ENCODE data around the gene HYLS1.
"Not testable (repeated sequence)": the region's sequence is repeated elsewhere in the genome, so short reads cannot be mapped to it uniquely, and the experiment has no call there.

The HYLS1 gene, protein sequence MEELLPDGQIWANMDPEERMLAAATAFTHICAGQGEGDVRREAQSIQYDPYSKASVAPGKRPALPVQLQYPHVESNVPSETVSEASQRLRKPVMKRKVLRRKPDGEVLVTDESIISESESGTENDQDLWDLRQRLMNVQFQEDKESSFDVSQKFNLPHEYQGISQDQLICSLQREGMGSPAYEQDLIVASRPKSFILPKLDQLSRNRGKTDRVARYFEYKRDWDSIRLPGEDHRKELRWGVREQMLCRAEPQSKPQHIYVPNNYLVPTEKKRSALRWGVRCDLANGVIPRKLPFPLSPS

DNA sequence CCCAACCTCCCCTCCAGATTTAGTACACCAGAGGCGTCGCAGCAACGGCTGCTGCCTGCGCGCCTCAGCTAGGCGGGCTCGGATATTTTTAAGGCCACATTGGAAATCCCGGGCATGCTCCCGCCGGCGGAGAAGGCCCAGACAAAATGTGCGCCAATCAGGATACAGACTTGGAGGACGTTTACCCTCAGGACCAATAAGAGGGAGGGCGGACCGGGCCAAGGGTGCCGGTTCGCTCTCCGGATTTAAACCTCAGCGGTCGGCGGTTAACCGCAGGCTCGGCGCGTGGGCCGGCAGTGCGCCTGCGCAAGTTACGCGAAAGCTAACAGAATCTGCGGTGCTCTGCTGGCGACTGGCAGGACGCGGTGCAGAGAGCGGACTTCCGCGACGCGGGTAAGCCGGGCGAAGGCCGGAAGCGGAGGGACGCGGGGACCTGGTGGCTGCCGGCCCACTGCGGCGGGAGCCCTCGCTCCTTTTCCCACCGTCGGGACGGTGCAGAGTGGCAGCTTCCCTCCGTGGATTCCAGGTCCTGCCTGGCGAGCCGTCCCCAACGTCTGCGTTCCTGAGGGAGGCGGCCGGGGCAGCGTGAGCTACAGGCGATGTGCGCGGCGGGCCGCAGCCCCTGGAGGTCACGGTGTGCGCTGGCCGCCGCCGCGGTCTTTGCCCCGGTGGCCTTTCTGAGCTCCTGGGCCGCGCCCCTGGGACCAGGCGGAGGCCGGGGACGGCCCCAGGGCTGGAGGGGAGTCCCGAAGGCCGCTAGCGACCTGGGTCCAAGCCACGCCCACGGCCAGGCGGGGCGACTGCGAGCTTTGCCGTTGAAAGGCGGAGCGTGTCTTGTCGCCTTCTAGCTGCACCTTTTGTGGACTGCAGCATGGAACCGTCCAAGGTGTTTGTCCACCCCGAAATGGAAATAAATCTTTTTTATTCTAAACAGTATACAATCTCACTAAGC is at the start of gene HYLS1:
Gene HYLS1 (plus strand): TSS at position 296 of the 952 bp plus-strand sequence. CDS start 11,701 bp downstream, outside the sequence.
- TF ChIP-seq ZFX (IDR thresholded peaks at IDR 0.05) = peak; percentile 87
- TF ChIP-seq, protein P1, sequence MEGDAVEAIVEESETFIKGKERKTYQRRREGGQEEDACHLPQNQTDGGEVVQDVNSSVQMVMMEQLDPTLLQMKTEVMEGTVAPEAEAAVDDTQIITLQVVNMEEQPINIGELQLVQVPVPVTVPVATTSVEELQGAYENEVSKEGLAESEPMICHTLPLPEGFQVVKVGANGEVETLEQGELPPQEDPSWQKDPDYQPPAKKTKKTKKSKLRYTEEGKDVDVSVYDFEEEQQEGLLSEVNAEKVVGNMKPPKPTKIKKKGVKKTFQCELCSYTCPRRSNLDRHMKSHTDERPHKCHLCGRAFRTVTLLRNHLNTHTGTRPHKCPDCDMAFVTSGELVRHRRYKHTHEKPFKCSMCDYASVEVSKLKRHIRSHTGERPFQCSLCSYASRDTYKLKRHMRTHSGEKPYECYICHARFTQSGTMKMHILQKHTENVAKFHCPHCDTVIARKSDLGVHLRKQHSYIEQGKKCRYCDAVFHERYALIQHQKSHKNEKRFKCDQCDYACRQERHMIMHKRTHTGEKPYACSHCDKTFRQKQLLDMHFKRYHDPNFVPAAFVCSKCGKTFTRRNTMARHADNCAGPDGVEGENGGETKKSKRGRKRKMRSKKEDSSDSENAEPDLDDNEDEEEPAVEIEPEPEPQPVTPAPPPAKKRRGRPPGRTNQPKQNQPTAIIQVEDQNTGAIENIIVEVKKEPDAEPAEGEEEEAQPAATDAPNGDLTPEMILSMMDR (conservative IDR thresholded peaks at IDR 0.05) = peak; percentile 35
- peak within 1 kb of the TSS; percentile 88 for H3K27ac ChIP-seq

DNA sequence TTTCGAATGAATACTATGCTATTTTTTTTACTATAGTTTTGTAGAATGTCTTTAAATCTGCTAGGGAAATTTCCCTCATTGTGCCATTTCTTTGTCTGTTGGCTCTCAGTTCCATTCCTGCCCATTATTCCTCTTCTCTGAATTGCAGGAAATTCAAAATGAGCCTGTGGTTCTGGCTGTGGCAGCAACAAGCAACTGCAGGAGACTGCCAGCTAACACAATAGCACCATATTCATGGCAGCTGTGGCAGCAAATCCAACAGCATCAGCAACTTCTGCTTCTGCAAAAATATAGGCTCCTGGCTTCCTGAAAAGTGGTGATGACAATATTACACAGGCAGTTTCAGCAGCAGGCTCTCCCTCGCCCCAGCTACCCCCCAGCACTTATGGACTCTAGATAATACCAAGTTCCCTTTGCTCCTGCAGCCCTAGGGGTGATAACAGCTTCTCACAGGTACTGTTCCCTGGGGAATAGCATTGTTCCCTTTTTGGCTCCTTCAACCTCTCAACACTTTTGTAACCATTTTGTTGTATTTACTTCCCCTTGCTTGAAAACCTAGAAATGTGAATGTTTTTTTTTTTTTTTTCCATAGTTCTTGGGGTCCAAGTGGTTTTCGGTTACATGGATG is 45.0 kb upstream of the HYLS1 start:
- TF ChIP-seq, protein P1 (conservative IDR thresholded peaks at IDR 0.05) = no peak
- no peak for TF ChIP-seq ZFX (IDR thresholded peaks at IDR 0.05)
- H3K27ac ChIP-seq = no peak overlapping the region

DNA sequence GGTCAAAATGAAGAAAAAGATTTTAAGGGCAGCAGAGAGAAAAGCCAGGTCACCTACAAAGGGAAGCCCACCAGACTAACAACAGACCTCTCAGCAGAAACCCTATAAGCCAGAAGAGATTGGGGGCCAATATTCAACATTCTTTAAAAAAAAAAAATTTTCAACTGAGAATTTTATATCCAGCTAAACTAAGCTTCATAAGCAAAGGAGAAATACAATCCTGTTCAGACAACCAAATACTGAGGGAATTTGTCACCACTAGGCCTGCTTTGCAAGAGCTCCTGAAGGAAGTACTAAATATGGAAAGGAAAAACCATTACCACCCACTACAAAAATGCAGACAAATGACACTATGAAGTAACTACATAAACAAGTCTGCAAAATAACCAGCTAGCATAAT is 41.3 kb upstream of the HYLS1 start:
- TF ChIP-seq, protein P1 (conservative IDR thresholded peaks at IDR 0.05) = no peak
- TF ChIP-seq ZFX (IDR thresholded peaks at IDR 0.05) = no peak
- H3K27ac ChIP-seq = no peak overlapping the region

DNA sequence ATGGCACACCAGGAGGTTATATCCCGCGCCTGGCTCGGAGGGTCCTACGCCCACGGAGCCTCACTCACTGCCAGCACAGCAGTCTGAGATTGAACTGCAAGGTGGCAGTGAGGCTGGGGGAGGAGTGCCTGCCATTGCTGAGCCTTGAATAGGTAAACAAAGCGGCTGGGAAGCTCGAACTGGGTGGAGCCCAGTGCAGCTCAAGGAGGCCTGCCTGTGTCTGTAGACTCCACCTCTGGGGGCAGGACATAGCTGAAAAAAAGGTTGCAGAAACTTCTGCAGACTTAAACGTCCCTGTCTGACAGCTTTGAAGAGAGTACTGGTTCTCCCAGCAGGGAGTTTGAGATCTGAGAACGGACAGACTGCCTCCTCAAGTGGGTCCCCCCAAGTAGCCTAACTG is 29.8 kb upstream of the HYLS1 start:
- not testable (repeated sequence) for H3K27ac ChIP-seq

DNA sequence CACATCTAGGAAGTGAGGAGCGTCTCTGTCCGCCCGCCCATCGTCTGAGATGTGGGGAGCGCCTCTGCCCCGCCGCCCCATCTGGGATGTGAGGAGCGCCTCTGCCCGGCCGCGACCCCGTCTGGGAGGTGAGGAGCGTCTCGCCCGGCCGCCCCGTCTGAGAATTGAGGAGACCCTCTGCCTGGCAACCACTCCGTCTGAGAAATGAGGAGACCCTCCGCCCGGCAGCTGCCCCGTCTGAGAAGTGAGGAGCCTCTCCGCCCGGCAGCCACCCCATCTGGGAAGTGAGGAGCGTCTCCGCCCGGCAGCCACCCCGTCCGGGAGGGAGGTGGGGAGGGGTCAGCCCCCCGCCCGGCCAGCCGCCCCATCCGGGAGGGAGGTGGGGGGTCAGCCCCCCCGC is 24.7 kb upstream of the HYLS1 start:
- H3K27ac ChIP-seq = not testable (repeated sequence)

DNA sequence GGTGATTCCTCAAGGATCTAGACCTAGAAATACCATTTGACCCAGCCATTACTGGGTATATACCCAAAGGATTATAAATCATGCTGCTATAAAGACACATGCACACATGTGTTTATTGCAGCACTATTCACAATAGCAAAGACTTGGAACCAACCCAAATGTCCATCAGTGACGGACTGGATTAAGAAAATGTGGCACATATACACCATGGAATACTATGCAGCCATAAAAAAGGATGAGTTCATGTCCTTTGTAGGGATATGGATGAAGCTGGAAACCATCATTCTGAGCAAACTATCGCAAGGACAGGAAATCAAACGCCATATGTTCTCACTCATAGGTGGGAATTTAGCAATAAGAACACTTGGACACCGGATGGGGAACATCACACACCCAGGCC is 22.1 kb upstream of the HYLS1 start:
- not testable (repeated sequence) for H3K27ac ChIP-seq

DNA sequence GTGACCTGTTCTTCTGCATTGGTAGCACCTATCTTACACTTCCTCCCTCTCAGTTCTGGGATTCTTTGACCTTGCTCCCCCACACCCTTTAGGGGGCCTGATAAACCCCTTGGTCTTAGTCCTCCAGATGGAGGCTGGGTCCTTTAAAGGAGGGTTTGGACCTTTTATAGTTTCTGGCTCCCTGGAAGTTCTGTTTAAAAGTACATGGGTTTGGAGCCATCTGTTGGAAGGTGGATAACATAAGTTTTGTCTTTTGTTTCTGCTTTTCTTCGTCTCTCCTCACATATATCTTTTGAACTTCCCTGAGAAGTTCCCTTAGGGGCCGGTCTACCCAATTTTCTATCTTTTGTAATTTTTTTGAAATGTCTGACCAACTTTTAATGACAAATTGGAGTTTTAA is 17.9 kb upstream of the HYLS1 start:
- no peak overlapping the region for H3K27ac ChIP-seq
- TF ChIP-seq, protein P1 (conservative IDR thresholded peaks at IDR 0.05) = no peak
- TF ChIP-seq ZFX (IDR thresholded peaks at IDR 0.05) = no peak

DNA sequence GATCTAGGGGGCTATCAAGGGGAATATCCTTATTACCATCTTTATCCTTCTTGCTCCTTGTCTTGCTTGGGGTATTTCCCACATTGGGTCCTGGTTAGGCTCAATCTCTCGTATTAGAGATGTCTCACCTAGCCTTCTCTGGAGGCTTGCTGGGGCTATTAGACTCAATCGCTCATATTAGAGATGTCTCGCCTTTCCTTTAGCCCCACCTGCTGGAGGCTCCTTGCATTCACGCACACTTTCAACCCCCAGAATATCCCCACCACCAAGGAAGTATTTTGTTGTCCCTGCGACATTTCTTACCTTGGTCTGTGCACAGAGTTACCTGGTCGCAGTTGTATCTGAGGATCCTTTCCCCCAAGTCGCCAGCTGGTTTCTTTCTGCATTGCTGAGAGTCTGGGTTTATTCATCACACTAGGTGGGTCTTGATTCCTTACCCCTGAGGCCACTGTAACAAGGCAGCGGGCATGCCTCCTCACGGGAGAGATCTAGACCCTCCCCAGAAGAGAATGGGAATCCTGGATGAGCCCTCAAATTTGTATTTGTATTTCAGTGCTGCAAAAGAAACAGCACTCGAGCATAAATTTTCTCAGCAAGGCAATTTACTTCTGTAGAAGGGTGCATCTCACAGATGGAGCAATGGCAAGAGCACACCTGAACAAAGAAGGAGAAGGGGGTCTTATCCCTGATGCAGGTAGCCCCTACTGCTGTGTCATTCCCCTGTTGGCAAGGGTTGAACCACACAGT is 15.9 kb upstream of the HYLS1 start:
- H3K27ac ChIP-seq = no peak overlapping the region
- no peak for TF ChIP-seq ZFX (IDR thresholded peaks at IDR 0.05)
- TF ChIP-seq, protein P1 (conservative IDR thresholded peaks at IDR 0.05) = peak; percentile 68

All from C4-2B (cell line).